ENCODE measurements around the gene PHF20.

Gene PHF20

DNA sequence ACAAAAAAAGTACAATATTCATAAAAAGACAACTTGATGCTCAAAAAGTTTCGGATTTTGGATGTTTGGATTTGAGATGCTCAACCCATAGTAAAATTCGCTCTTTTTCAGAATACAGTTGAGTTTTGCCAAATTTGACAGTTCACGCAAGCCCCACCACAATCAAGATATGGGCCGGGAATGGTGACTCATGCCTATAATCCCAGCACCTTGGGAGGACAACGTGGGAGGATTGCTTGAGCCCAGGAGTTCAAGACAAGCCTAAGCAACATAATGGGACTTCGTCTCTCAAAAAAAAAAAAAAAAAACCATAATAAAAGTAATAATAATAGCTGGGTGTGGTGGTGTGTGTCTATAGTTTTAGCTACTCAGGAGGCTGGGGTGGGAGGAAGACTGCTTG, 51.3 kb downstream of the PHF20 start:
- Histone ChIP-seq H2BK12ac (ENCODE audit: low read length) (no peak overlapping the region), H3K9me3 (replicated peaks in 1 of 2; ENCODE audit: control insufficient read depth in 2 of 2, insufficient read depth in 1 of 2, low read depth in 1 of 2, low read length in 2 of 2) (peaks cover 0 to 3% of the 10 kb centered on the region in 2 donors), H3K18ac (ENCODE audit: low read length) (no peak overlapping the region), H3K4me2 (ENCODE audit: insufficient read depth, low read length, poor library complexity, severe bottlenecking) (no peak overlapping the region), H2BK15ac (ENCODE audit: low read length) (no peak overlapping the region), H2AFZ (ENCODE audit: low read length) (no peak overlapping the region), H4K91ac (ENCODE audit: low read depth, low read length, poor library complexity) (no peak overlapping the region), H2AK5ac (ENCODE audit: low read depth, low read length) (no peak overlapping the region), H3K27ac (replicated peaks; ENCODE audit: low read length) (no peak overlapping the region), H4K8ac (ENCODE audit: low read depth, low read length) (no peak overlapping the region), H3K36me3 (replicated peaks in 1 of 2; ENCODE audit: control insufficient read depth in 2 of 2, insufficient read depth in 2 of 2, low read length in 2 of 2) (peaks cover 0 to 27% of the 10 kb centered on the region in 2 donors), H3K4ac (ENCODE audit: low read length) (no peak overlapping the region), H2BK5ac (ENCODE audit: low read length) (no peak overlapping the region), H3K23ac (ENCODE audit: low read depth, low read length, poor library complexity) (no peak overlapping the region), H3K9ac (ENCODE audit: low read depth, low read length, poor library complexity) (no peak overlapping the region), H3K79me1 (ENCODE audit: low read depth, low read length) (peaks cover 2% of the 10 kb centered on the region), H3K4me1 (ENCODE audit: control insufficient read depth in 2 of 2, insufficient read depth in 1 of 2, low read depth in 1 of 2, low read length in 2 of 2) (no peaks in the 10 kb centered on the region), H2BK120ac (ENCODE audit: low read depth, low read length) (no peak overlapping the region), H3K14ac (ENCODE audit: low read length) (no peak overlapping the region), H3K4me3 (ENCODE audit: low read length in 2 of 2) (no peak overlapping the region), H3K27me3 (ENCODE audit: control insufficient read depth in 3 of 3, insufficient read depth in 3 of 3, low read depth in 1 of 3, low read length in 3 of 3) (no peaks in the 10 kb centered on the region)
- no peak for DNase-seq (ENCODE audit: low spot score)
- WGBS, 2 donors (ENCODE audit: extremely low coverage in 2 of 2, insufficient read length in 2 of 2, insufficient replicate concordance in 1 of 2): no CpG with 5 or more reads among the region's 6 CpGs

DNA sequence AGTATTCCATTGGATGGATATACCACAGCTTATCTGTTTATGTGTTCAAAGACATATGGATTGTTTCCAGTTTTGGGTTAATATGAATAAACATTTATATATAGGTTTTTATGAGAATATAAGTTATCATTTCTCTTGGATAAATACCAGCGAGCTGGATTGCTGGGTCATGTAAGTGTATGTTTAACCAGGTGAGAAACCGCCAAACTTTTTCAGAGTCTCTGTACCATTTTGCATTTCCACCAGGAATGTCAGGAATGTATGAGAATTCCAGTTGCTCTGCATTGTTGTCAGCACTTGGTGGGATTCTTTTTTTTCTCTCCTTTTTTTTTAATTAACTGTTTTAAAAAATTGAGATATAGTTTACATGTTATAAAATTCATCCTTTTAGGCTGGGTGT, 52.1 kb downstream of the PHF20 start:
- H3K18ac ChIP-seq (ENCODE audit: low read length): no peak overlapping the region
- no peak for DNase-seq (ENCODE audit: low spot score)

DNA sequence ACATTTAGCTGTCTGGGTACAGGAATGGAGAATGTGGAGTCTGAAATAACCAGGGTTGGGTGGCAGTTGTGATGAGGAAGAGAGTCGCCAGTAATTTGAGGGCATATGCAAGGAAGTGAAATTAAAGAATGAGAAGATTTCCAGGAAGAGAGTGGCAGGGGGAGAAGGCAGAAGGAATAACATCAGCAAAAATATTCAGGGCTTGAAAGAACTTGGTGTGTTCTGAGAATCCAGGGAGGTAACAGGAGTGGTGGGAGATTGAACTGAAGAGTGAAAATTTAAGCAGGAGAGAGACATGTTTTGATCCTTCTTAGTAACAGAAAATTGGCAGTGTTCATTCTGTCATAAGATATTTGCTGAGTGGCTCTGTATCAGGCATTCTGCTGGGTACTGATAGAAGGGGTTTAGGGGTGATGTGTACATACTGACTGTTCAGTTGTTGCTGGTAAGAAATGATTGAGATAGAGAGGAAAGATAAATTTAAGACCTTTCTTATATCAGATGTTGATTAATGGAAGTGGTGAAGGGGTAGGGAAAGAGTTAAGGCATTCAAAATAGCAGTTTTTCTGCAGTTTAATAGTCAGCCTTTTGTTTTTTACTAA, 54.7 kb downstream of the PHF20 start:
- peaks cover 2 to 39% of the 10 kb centered on the region in 2 donors for H3K36me3 ChIP-seq (replicated peaks in 1 of 2; ENCODE audit: control insufficient read depth in 2 of 2, insufficient read depth in 2 of 2, low read length in 2 of 2)

More for the DNA sequence above, 52.1 kb downstream of the PHF20 start:
- H3K23ac ChIP-seq (ENCODE audit: low read depth, low read length, poor library complexity): no peak overlapping the region
- H2BK5ac ChIP-seq (ENCODE audit: low read length): no peak overlapping the region
- no peak overlapping the region for H4K8ac ChIP-seq (ENCODE audit: low read depth, low read length)
- H3K14ac ChIP-seq (ENCODE audit: low read length): no peak overlapping the region
- peaks cover 0 to 27% of the 10 kb centered on the region in 2 donors for H3K36me3 ChIP-seq (replicated peaks in 1 of 2; ENCODE audit: control insufficient read depth in 2 of 2, insufficient read depth in 2 of 2, low read length in 2 of 2)
- no peaks in the 10 kb centered on the region for H3K4me1 ChIP-seq (ENCODE audit: control insufficient read depth in 2 of 2, insufficient read depth in 1 of 2, low read depth in 1 of 2, low read length in 2 of 2)
- no peak overlapping the region for H2BK120ac ChIP-seq (ENCODE audit: low read depth, low read length)
- H3K4me3 ChIP-seq (ENCODE audit: low read length in 2 of 2): no peak overlapping the region
- H3K9ac ChIP-seq (ENCODE audit: low read depth, low read length, poor library complexity): no peak overlapping the region
- H3K9me3 ChIP-seq (replicated peaks in 1 of 2; ENCODE audit: control insufficient read depth in 2 of 2, insufficient read depth in 1 of 2, low read depth in 1 of 2, low read length in 2 of 2): peaks cover 2 to 3% of the 10 kb centered on the region in 2 donors
- H3K4ac ChIP-seq (ENCODE audit: low read length): no peak overlapping the region
- no peak overlapping the region for H2AK5ac ChIP-seq (ENCODE audit: low read depth, low read length)
- no peak overlapping the region for H2BK15ac ChIP-seq (ENCODE audit: low read length)
- WGBS, 2 donors (ENCODE audit: extremely low coverage in 2 of 2, insufficient read length in 2 of 2, insufficient replicate concordance in 1 of 2): no CpG with 5 or more reads among the region's 2 CpGs
- H2BK12ac ChIP-seq (ENCODE audit: low read length): no peak overlapping the region
- H4K91ac ChIP-seq (ENCODE audit: low read depth, low read length, poor library complexity): no peak overlapping the region
- no peaks in the 10 kb centered on the region for H3K27me3 ChIP-seq (ENCODE audit: control insufficient read depth in 3 of 3, insufficient read depth in 3 of 3, low read depth in 1 of 3, low read length in 3 of 3)
- peaks cover 2% of the 10 kb centered on the region for H3K79me1 ChIP-seq (ENCODE audit: low read depth, low read length)
- H3K27ac ChIP-seq (replicated peaks; ENCODE audit: low read length): no peak overlapping the region
- no peak overlapping the region for H2AFZ ChIP-seq (ENCODE audit: low read length)
- H3K4me2 ChIP-seq (ENCODE audit: insufficient read depth, low read length, poor library complexity, severe bottlenecking): no peak overlapping the region

DNA sequence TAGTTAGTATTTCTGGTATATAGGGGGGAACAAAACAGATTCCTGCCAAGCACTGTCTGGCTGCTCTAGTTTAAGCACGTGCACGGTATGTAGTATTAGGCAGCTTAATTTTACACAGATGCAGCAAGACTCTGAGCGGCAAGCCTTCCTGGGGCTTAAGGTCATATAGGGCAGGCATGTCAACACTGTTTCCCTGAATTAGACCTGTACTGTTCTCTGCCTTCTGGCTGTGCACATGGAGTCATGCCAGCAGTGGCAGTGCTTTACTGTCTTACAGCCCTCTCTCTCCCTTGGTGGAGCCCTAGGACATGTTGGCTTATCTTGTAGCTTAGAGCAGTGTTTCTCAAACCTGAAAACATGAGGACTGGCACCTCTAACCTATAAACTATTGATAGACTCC, 56.6 kb downstream of the PHF20 start:
- Histone ChIP-seq H2AFZ (ENCODE audit: low read length) (no peak overlapping the region), H3K4me1 (ENCODE audit: control insufficient read depth in 2 of 2, insufficient read depth in 1 of 2, low read depth in 1 of 2, low read length in 2 of 2) (no peaks in the 10 kb centered on the region), H3K27me3 (ENCODE audit: control insufficient read depth in 3 of 3, insufficient read depth in 3 of 3, low read depth in 1 of 3, low read length in 3 of 3) (no peaks in the 10 kb centered on the region), H3K4me3 (ENCODE audit: low read length in 2 of 2) (no peak overlapping the region), H3K23ac (ENCODE audit: low read depth, low read length, poor library complexity) (peak overlapping the region; percentile 59), H3K4ac (ENCODE audit: low read length) (no peak overlapping the region), H4K8ac (ENCODE audit: low read depth, low read length) (peak overlapping the region; percentile 48), H2BK120ac (ENCODE audit: low read depth, low read length) (no peak overlapping the region), H3K4me2 (ENCODE audit: insufficient read depth, low read length, poor library complexity, severe bottlenecking) (no peak overlapping the region), H3K27ac (replicated peaks; ENCODE audit: low read length) (no peak overlapping the region), H3K9me3 (replicated peaks in 1 of 2; ENCODE audit: control insufficient read depth in 2 of 2, insufficient read depth in 1 of 2, low read depth in 1 of 2, low read length in 2 of 2) (peaks cover 3 to 6% of the 10 kb centered on the region in 2 donors), H3K79me1 (ENCODE audit: low read depth, low read length) (peaks cover 1% of the 10 kb centered on the region), H2BK12ac (ENCODE audit: low read length) (no peak overlapping the region), H3K9ac (ENCODE audit: low read depth, low read length, poor library complexity) (no peak overlapping the region), H2AK5ac (ENCODE audit: low read depth, low read length) (no peak overlapping the region), H3K36me3 (replicated peaks in 1 of 2; ENCODE audit: control insufficient read depth in 2 of 2, insufficient read depth in 2 of 2, low read length in 2 of 2) (peaks cover 2 to 23% of the 10 kb centered on the region in 2 donors), H2BK15ac (ENCODE audit: low read length) (no peak overlapping the region), H4K91ac (ENCODE audit: low read depth, low read length, poor library complexity) (no peak overlapping the region), H3K14ac (ENCODE audit: low read length) (no peak overlapping the region), H3K18ac (ENCODE audit: low read length) (no peak overlapping the region), H2BK5ac (ENCODE audit: low read length) (no peak overlapping the region)
- no peak for DNase-seq (ENCODE audit: low spot score)
- WGBS, 2 donors (ENCODE audit: extremely low coverage in 2 of 2, insufficient read length in 2 of 2, insufficient replicate concordance in 1 of 2): no CpG with 5 or more reads among the region's 3 CpGs

More for the DNA sequence above, 54.7 kb downstream of the PHF20 start:
- no CpG with 5 or more reads among the region's 1 CpG for WGBS, 2 donors (ENCODE audit: extremely low coverage in 2 of 2, insufficient read length in 2 of 2, insufficient replicate concordance in 1 of 2)
- Histone ChIP-seq H3K4me1 (ENCODE audit: control insufficient read depth in 2 of 2, insufficient read depth in 1 of 2, low read depth in 1 of 2, low read length in 2 of 2) (no peaks in the 10 kb centered on the region), H2AFZ (ENCODE audit: low read length) (no peak overlapping the region), H2AK5ac (ENCODE audit: low read depth, low read length) (no peak overlapping the region), H3K4me3 (ENCODE audit: low read length in 2 of 2) (no peak overlapping the region), H3K27me3 (ENCODE audit: control insufficient read depth in 3 of 3, insufficient read depth in 3 of 3, low read depth in 1 of 3, low read length in 3 of 3) (no peaks in the 10 kb centered on the region), H3K23ac (ENCODE audit: low read depth, low read length, poor library complexity) (no peak overlapping the region), H3K14ac (ENCODE audit: low read length) (no peak overlapping the region), H3K18ac (ENCODE audit: low read length) (no peak overlapping the region), H4K8ac (ENCODE audit: low read depth, low read length) (no peak overlapping the region), H4K91ac (ENCODE audit: low read depth, low read length, poor library complexity) (no peak overlapping the region), H2BK12ac (ENCODE audit: low read length) (no peak overlapping the region), H2BK120ac (ENCODE audit: low read depth, low read length) (no peak overlapping the region), H3K4ac (ENCODE audit: low read length) (no peak overlapping the region), H2BK15ac (ENCODE audit: low read length) (no peak overlapping the region), H3K9ac (ENCODE audit: low read depth, low read length, poor library complexity) (no peak overlapping the region), H2BK5ac (ENCODE audit: low read length) (no peak overlapping the region), H3K4me2 (ENCODE audit: insufficient read depth, low read length, poor library complexity, severe bottlenecking) (no peak overlapping the region), H3K79me1 (ENCODE audit: low read depth, low read length) (no peaks in the 10 kb centered on the region), H3K9me3 (replicated peaks in 1 of 2; ENCODE audit: control insufficient read depth in 2 of 2, insufficient read depth in 1 of 2, low read depth in 1 of 2, low read length in 2 of 2) (peaks cover 3 to 7% of the 10 kb centered on the region in 2 donors), H3K27ac (replicated peaks; ENCODE audit: low read length) (no peak overlapping the region)
- no peak for DNase-seq (ENCODE audit: low spot score)

Measured in neuronal stem cell (in vitro differentiated cells).